ENCODE data around the gene SIPA1L2. TPM values are rescaled to one million over a fixed set of nuclear protein-coding genes. Genes with fewer than 3 reads are reported as not detected.
"Not testable (repeated sequence)": the region's sequence is repeated elsewhere in the genome, so short reads cannot be mapped to it uniquely, and the experiment has no call there.

Gene SIPA1L2
- total and polyA plus RNA-seq, 10 of the 15 experiments (the other 5 are each of a cell fraction or from before 2014, with no cell fraction given) = 0.01 to 0.18 TPM; not detected in 8

GRCh38 chr1:232614811-232615210, 15.1 kb downstream of the SIPA1L2 start (continued):
- TF ChIP-seq ZSCAN29 (IDR thresholded peaks at IDR 0.05) (no peak), ZNF24 (IDR thresholded peaks at IDR 0.05) (no peak), USF1 (IDR thresholded peaks at IDR 0.05; ENCODE audit: borderline replicate concordance, extremely low read length, insufficient read depth, low read depth, low read length) (no peak)

DNA sequence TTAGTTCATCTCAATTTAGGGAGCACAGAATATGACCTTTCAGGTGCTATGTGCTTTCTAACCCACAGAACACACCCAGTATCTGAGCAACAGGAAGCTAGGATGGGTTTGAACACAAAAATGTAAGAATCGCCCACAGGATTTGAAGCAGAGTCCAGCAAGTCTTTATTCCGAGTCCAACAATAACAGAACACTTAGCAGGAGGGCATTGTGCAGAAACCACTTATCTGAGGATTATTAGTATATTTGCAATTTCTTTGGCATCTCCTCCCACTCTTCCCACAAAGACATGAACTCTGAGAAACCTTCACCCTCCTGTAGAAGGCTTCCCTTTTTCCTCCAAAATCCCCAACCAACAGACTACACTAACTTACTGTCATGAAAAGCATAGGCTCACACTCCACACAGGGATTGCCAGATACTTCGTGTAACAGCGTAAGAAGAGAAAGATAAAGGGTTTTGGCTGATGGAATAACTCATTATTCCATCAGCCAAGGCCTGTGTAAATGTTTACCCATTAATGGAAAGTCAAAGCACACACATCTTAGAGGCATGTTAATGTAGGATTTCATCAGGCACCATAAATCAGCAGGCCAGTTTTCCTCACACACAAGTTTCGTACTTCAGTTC, 16.1 kb downstream of the SIPA1L2 start:
- ChIA-PET POLR2A (no interaction called here), SMC1A (ENCODE audit: uncharacterized antibody, unreplicated experiment) (no interaction called here), CTCF (no interaction called here), RAD21 (ENCODE audit: unreplicated experiment) (no interaction called here)
- DNase-seq (ENCODE audit: low read depth, low spot score) = no peak
- Histone ChIP-seq H3K9me3 (replicated peaks; ENCODE audit: control insufficient read depth, insufficient read depth, low read length) (no peaks in the 10 kb centered on the region), H3K4me2 (ENCODE audit: control insufficient read depth, insufficient read depth) (no peak overlapping the region), H2AFZ (ENCODE audit: control insufficient read depth, low read depth, low read length) (no peak overlapping the region), H3K79me2 (ENCODE audit: control insufficient read depth, insufficient read depth, low read length) (no peaks in the 10 kb centered on the region), H3K27ac (ENCODE audit: control insufficient read depth, insufficient read depth) (no peak overlapping the region), H3K36me3 (ENCODE audit: control insufficient read depth in 2 of 2, insufficient read depth in 2 of 2, low read length in 1 of 2) (no peaks in the 10 kb centered on the region), H3K4me1 (ENCODE audit: control insufficient read depth, insufficient read depth, low read length) (no peaks in the 10 kb centered on the region), H4K20me1 (ENCODE audit: control insufficient read depth, insufficient read depth) (no peaks in the 10 kb centered on the region), H3K27me3 (replicated peaks in 1 of 2; ENCODE audit: control insufficient read depth in 2 of 2, insufficient read depth in 2 of 2, low read length in 1 of 2) (peaks cover 0 to 2% of the 10 kb centered on the region in 2 experiments; a peak in 1 of 4 replicates), H3K4me3 (no peak overlapping the region), H3K9ac (ENCODE audit: control insufficient read depth, insufficient read depth, low read length) (no peak overlapping the region)
- no peak for TF ChIP-seq ATF2 (IDR thresholded peaks at IDR 0.05; ENCODE audit: low read length)
- TF ChIP-seq EED (IDR thresholded peaks at IDR 0.05; ENCODE audit: low read depth) = no peak
- TF ChIP-seq ZZZ3 (IDR thresholded peaks at IDR 0.05; ENCODE audit: control insufficient read depth, insufficient read length, low read depth) = no peak
- TF ChIP-seq RAD21 (IDR thresholded peaks at IDR 0.05; ENCODE audit: insufficient read depth, low read depth, low read length) = no peak
- no peak for TF ChIP-seq POLR2AphosphoS5 (IDR thresholded peaks at IDR 0.05; ENCODE audit: low read length)
- TF ChIP-seq SP1 (IDR thresholded peaks at IDR 0.05; ENCODE audit: low read depth, low read length) = no peak
- TF ChIP-seq ESRRA (IDR thresholded peaks at IDR 0.05; ENCODE audit: low read length) = no peak
- TF ChIP-seq SUPT20H (IDR thresholded peaks at IDR 0.05; ENCODE audit: borderline replicate concordance, control insufficient read depth, low read depth, low read length) = no peak
- no peak for TF ChIP-seq EP300 (IDR thresholded peaks at IDR 0.05; ENCODE audit: borderline replicate concordance in 1 of 2, control insufficient read depth in 1 of 2, low read depth in 2 of 2, low read length in 2 of 2)
- in situ Hi-C loops (cut with MboI) = no loop called here
- no peak for ATAC-seq
- no peak for FAIRE-seq
- BruUV-seq (replicated peaks) = no TSS peak
- intact Hi-C loops (cut with micrococcal nuclease; ENCODE audit: unreplicated experiment) = no loop called here
- 13% methylated on average over 5 of the region's 5 CpGs for WGBS (ENCODE audit: insufficient coverage, insufficient replicate concordance, low lambda C conversion rate, missing lambda C conversion rate)

DNA sequence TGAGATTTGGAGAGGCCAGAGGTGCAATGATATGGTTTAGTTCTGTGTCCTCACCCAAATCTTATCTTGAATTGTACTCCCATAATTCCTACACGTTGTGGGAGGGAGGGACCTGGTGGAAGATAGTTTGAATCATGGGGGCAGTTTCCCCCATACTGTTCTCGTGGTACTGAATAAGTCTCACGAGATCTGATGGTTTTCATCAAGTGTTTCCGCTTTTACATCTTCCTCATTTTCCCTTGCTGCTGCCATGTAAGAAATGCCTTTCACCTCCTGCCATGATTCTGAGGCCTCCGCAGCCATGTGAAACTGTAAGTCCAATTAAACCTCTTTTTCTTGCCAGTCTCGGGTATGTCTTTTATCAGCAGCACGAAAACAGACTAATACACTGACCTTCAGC, 17.1 kb downstream of the SIPA1L2 start:
- H3K36me3 ChIP-seq (ENCODE audit: control insufficient read depth in 2 of 2, insufficient read depth in 2 of 2, low read length in 1 of 2); FAIRE-seq; DNase-seq (ENCODE audit: low read depth, low spot score); H3K9ac ChIP-seq (ENCODE audit: control insufficient read depth, insufficient read depth, low read length); intact Hi-C loops (cut with micrococcal nuclease; ENCODE audit: unreplicated experiment); BruUV-seq (replicated peaks); H2AFZ ChIP-seq (ENCODE audit: control insufficient read depth, low read depth, low read length); SMC1A ChIA-PET (ENCODE audit: uncharacterized antibody, unreplicated experiment); H3K79me2 ChIP-seq (ENCODE audit: control insufficient read depth, insufficient read depth, low read length); H3K4me3 ChIP-seq; H4K20me1 ChIP-seq (ENCODE audit: control insufficient read depth, insufficient read depth); ATAC-seq; H3K4me1 ChIP-seq (ENCODE audit: control insufficient read depth, insufficient read depth, low read length); in situ Hi-C loops (cut with MboI); H3K4me2 ChIP-seq (ENCODE audit: control insufficient read depth, insufficient read depth); POLR2A ChIA-PET; H3K9me3 ChIP-seq (replicated peaks; ENCODE audit: control insufficient read depth, insufficient read depth, low read length); H3K27ac ChIP-seq (ENCODE audit: control insufficient read depth, insufficient read depth); H3K27me3 ChIP-seq (replicated peaks in 1 of 2; ENCODE audit: control insufficient read depth in 2 of 2, insufficient read depth in 2 of 2, low read length in 1 of 2); CTCF ChIA-PET; RAD21 ChIA-PET (ENCODE audit: unreplicated experiment): not testable (repeated sequence)
- WGBS (ENCODE audit: insufficient coverage, insufficient replicate concordance, low lambda C conversion rate, missing lambda C conversion rate) = 26% methylated on average over 7 of the region's 7 CpGs

All from GM12878 (cell line).